Ureter (tissue), 1 donor: ENCODE results near the gene IFFO2. TPM values are rescaled to one million over a fixed set of nuclear protein-coding genes. Genes with fewer than 3 reads are reported as not detected.
A peak's percentile ranks its signal among the peaks of the same experiment; 100 is the strongest.
"Not testable (repeated sequence)": the region's sequence is repeated elsewhere in the genome, so short reads cannot be mapped to it uniquely, and the experiment has no call there.

Source experiments
- DNase-seq: peaks from one replicate; pipeline ENCODE4 v3.0.0-alpha.2; 2020; ENCODE audit warnings: low spot score
- total RNA-seq: library from RNA; stranded (reverse); gene quantifications from one replicate; pipeline ENCODE4 v1.2.4, GENCODE V29; 2023
- donor health status: DM: yes; HTN: yes; CAD: no.

Gene IFFO2
- total RNA-seq, 1 donor from 2014 or later, result 15.0 TPM

GRCh38 chr1:18895317-18895716 is 61.2 kb downstream of the IFFO2 start:
- no peak for DNase-seq

GRCh38 chr1:18893120-18893519 is 63.4 kb downstream of the IFFO2 start:
- no peak for DNase-seq

- not testable (repeated sequence) for DNase-seq
Measured at GRCh38 chr1:18891858-18892257, 64.6 kb downstream of the IFFO2 start.

GRCh38 chr1:18891426-18891780 is 65.1 kb downstream of the IFFO2 start:
- DNase-seq, result no peak

GRCh38 chr1:18890706-18891425 is 65.6 kb downstream of the IFFO2 start:
- DNase-seq, result no peak

GRCh38 chr1:18886003-18886335 is 70.5 kb downstream of the IFFO2 start:
- no peak for DNase-seq

- DNase-seq, result no peak
Measured at GRCh38 chr1:18885311-18886002, 71.0 kb downstream of the IFFO2 start.

- DNase-seq, result no peak
Measured at GRCh38 chr1:18884727-18885126, 71.7 kb downstream of the IFFO2 start.

- no peak for DNase-seq
Measured at GRCh38 chr1:18884419-18884717, 72.1 kb downstream of the IFFO2 start.

- peak; percentile 76 for DNase-seq
Measured at GRCh38 chr1:18883636-18884418, 72.6 kb downstream of the IFFO2 start.

GRCh38 chr1:18883079-18883478 is 73.4 kb downstream of the IFFO2 start:
- no peak for DNase-seq

GRCh38 chr1:18882486-18882885 is 74.0 kb downstream of the IFFO2 start:
- no peak for DNase-seq

GRCh38 chr1:18881642-18882431 is 74.6 kb downstream of the IFFO2 start:
- peak; percentile 59 for DNase-seq

GRCh38 chr1:18881164-18881563 is 75.3 kb downstream of the IFFO2 start:
- DNase-seq, result no peak

- DNase-seq, result no peak
Measured at GRCh38 chr1:18880585-18880984, 75.9 kb downstream of the IFFO2 start.

- no peak for DNase-seq
Measured at GRCh38 chr1:18879791-18880309, 76.6 kb downstream of the IFFO2 start.

GRCh38 chr1:18879215-18879790 is 77.2 kb downstream of the IFFO2 start:
- no peak for DNase-seq

GRCh38 chr1:18878538-18879214 is 77.8 kb downstream of the IFFO2 start:
- no peak for DNase-seq

GRCh38 chr1:18877282-18877681 is 79.2 kb downstream of the IFFO2 start:
- no peak for DNase-seq

- no peak for DNase-seq
Measured at GRCh38 chr1:18876210-18876609, 80.3 kb downstream of the IFFO2 start.

- no peak for DNase-seq
Measured at GRCh38 chr1:18875796-18876128, 80.7 kb downstream of the IFFO2 start.
